T-cell (primary cell): ENCODE data around the gene RNF212. TPM values are rescaled to one million over a fixed set of nuclear protein-coding genes. Genes with fewer than 3 reads are reported as not detected.

ENCODE experiments used
- ATAC-seq, 4 experiments: fragments of 200-7000 bp in 3 of 4; fragments of 150-1000 bp in 1 of 4; cut with Tn5 transposase; replicated peaks in 1 of 4; 1 replicate in 3 of 4; 2 replicates in 1 of 4; pipeline ENCODE4 v1.10.0; 2021; ENCODE audit warnings: moderate library complexity in 3 of 4, mild to moderate bottlenecking in 2 of 4, moderate number of reproducible peaks in 1 of 4
- CTCF ChIA-PET, 2 donors: fragments of 300-600 bp; sonication (Branson Sonifier 250); formaldehyde crosslinking; loops; one replicate each; lab custom pipeline; 2022; ENCODE audit warnings: antibody characterized with exemption in 2 of 2; lab: Charles Lee
- POLR2A ChIA-PET, 2 donors: fragments of 300-600 bp; sonication (Branson Sonifier 250); formaldehyde crosslinking; loops; one replicate each; lab custom pipeline; 2022; ENCODE audit warnings: antibody characterized with exemption in 2 of 2; lab: Charles Lee
- DNase-seq, 35 experiments: peaks; one replicate each; pipeline versions ENCODE4 v3.0.0 to v3.0.0-alpha.2; 2013 to 2023
- H3K27ac ChIP-seq: one replicate; pipeline ENCODE4 v1.5.1; 2013; ENCODE audit warnings: low read length
- H3K27me3 ChIP-seq, 2 experiments: replicated peaks in 1 of 2; 1 replicate in 1 of 2; 2 replicates in 1 of 2; pipeline versions ENCODE4 v1.6.1 to v1.7.0; 2013; ENCODE audit warnings: low read length in 1 of 2, mixed read lengths in 1 of 2; ENCODE audit not compliant: control insufficient read depth in 2 of 2, insufficient read depth in 2 of 2; ENCODE audit errors: extremely low read depth in 1 of 2
- H3K36me3 ChIP-seq, 2 donors: 1 replicate in 1 of 2; 2 replicates in 1 of 2; pipeline versions ENCODE4 v1.6.1 to v1.7.0; 2013; ENCODE audit warnings: low read length in 1 of 2; ENCODE audit not compliant: control insufficient read depth in 2 of 2, insufficient read depth in 1 of 2; ENCODE audit errors: extremely low read depth in 1 of 2
- H3K4me1 ChIP-seq, 2 experiments: 1 replicate in 1 of 2; 2 replicates in 1 of 2; pipeline versions ENCODE4 v1.6.1 to v1.7.0; 2013; ENCODE audit warnings: low read length in 2 of 2, mixed read lengths in 1 of 2; ENCODE audit not compliant: insufficient read depth in 2 of 2, control insufficient read depth in 1 of 2; ENCODE audit errors: extremely low read depth in 1 of 2
- H3K4me3 ChIP-seq, 2 donors: 1 replicate in 1 of 2; 2 replicates in 1 of 2; pipeline versions ENCODE4 v1.5.1 to v1.7.0; 2013; ENCODE audit warnings: mild to moderate bottlenecking in 2 of 2, low read length in 1 of 2, moderate library complexity in 1 of 2; ENCODE audit not compliant: control insufficient read depth in 1 of 2; ENCODE audit errors: extremely low read depth in 1 of 2
- H3K9me3 ChIP-seq: 2 replicates; pipeline ENCODE4 v1.7.0; 2013
- H3K27ac Mint-ChIP-seq, 2 donors: one replicate each; pipeline ENCODE4 v1.8.0; 2020 to 2021; ENCODE audit warnings: mild to moderate bottlenecking in 2 of 2, mixed read lengths in 2 of 2
- H3K27me3 Mint-ChIP-seq, 2 donors: one replicate each; pipeline ENCODE4 v1.8.0; 2021 to 2022; ENCODE audit warnings: mixed read lengths in 2 of 2
- H3K36me3 Mint-ChIP-seq: one replicate; pipeline ENCODE4 v1.8.0; 2021; ENCODE audit warnings: mixed read lengths
- H3K4me1 Mint-ChIP-seq, 3 donors: one replicate each; pipeline ENCODE4 v1.8.0; 2020 to 2022; ENCODE audit warnings: mixed read lengths in 3 of 3, mild to moderate bottlenecking in 1 of 3
- H3K4me3 Mint-ChIP-seq, 3 donors: one replicate each; pipeline ENCODE4 v1.8.0; 2020 to 2022; ENCODE audit warnings: mild to moderate bottlenecking in 3 of 3, mixed read lengths in 3 of 3, moderate library complexity in 3 of 3
- H3K9me3 Mint-ChIP-seq, 3 donors: one replicate each; pipeline ENCODE4 v1.8.0; 2020 to 2022; ENCODE audit warnings: mixed read lengths in 3 of 3
- WGBS: methylation state at CpG from one replicate; pipeline ENCODE4 v1.1.5; 2013; ENCODE audit warnings: missing lambda C conversion rate; ENCODE audit not compliant: insufficient coverage; 5-methylcytosine and 5-hydroxymethylcytosine counted together
- total RNA-seq, 35 experiments: library from RNA in 6 of 35; stranded (reverse) in 6 of 35; fragments of 120-200 nt in 1 of 35; gene quantifications; one replicate each; pipeline versions ENCODE4 v1.2.1 to v1.2.4 and lab custom pipeline; 2013 to 2026

The RNF212 gene
- total RNA-seq, 5 donors from 2014 or later (not counting 1 experiment from before 2014, with no cell fraction given), result 3.0 to 5.3 (median 3.9) TPM

DNA sequence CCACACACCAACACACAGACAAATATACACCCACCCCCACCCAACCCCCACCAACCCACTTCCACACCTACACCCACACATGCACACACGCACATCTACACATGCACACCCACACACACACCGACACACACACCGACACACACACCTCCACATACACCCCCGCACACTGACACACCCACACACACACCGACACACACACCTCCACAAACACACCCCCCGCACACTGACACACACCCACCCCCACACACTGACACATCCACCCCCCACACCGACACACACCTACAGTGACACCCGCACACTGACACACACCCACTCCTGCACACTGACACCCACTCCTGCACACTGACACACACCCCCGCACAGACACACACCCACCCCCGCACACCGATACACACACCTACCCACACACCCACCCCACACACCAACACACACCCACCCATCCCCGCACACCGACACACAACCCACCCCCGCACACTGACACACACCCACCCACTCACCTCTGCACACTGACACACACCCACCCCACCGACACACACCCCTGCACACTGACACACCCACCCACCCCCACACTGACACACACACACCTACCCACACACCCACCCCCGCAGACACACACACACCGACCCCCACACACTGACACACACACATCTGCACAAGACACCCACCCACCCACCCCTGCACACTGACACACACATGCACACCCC is 70.9 kb downstream of the RNF212 start:
- Histone ChIP-seq H3K4me1 (peaks cover 0 to 2% of the 10 kb centered on the region in 2 experiments), H3K4me3 (no peak overlapping the region), H3K9me3 (no peaks in the 10 kb centered on the region), H3K27me3 (peaks cover 0 to 45% of the 10 kb centered on the region in 2 experiments), H3K36me3 (no peaks in the 10 kb centered on the region), H3K27ac (no peak overlapping the region)
- ChIA-PET CTCF (no interaction called here), POLR2A (no interaction called here)
- DNase-seq (no peak), ATAC-seq (no peak)
- Mint-ChIP-seq H3K4me1 (peaks cover 2 to 6% (median 3%) of the 10 kb centered on the region in 3 donors), H3K4me3 (no peak overlapping the region), H3K27me3 (peaks cover 20% of the 10 kb centered on the region in 2 donors), H3K27ac (no peak overlapping the region), H3K36me3 (no peaks in the 10 kb centered on the region), H3K9me3 (no peaks in the 10 kb centered on the region)
- 81% methylated on average over 10 of the region's 17 CpGs for WGBS

DNA sequence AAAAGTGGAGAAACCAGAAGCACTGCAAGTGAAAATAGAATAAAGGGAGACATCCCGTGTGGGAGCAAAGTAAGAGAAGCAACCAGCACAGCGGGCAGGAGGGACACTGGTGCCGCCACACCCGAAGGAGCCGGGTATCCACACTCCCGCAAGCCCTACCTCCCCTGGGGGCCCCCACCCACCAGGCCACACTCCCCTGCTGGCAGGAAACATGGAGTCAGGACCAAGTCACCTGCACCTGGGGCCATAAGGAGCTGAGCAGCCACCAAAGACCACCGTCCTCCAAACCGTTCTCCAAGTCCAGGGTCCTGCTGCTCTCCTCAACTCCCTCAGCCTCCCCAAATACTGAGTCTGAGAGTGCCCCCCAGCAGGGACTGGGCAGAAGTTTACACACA is 71.4 kb downstream of the RNF212 start:
- ChIA-PET CTCF (no interaction called here), POLR2A (no interaction called here)
- Histone ChIP-seq H3K27me3 (peaks cover 0 to 40% of the 10 kb centered on the region in 2 experiments), H3K4me3 (no peak overlapping the region), H3K9me3 (no peaks in the 10 kb centered on the region), H3K27ac (no peak overlapping the region), H3K4me1 (peaks cover 0 to 2% of the 10 kb centered on the region in 2 experiments), H3K36me3 (no peaks in the 10 kb centered on the region)
- peaks cover 16 to 18% of the 10 kb centered on the region in 2 donors for H3K27me3 Mint-ChIP-seq
- no peaks in the 10 kb centered on the region for H3K36me3 Mint-ChIP-seq
- no peak for ATAC-seq
- H3K9me3 Mint-ChIP-seq, result no peaks in the 10 kb centered on the region
- peak overlapping the region in 1 of 3 donors; percentile 30 for H3K4me3 Mint-ChIP-seq
- no peak overlapping the region for H3K27ac Mint-ChIP-seq
- no peak for DNase-seq
- H3K4me1 Mint-ChIP-seq, result peaks cover 0 to 5% (median 2%) of the 10 kb centered on the region in 3 donors
- 100% methylated on average over 3 of the region's 8 CpGs for WGBS

DNA sequence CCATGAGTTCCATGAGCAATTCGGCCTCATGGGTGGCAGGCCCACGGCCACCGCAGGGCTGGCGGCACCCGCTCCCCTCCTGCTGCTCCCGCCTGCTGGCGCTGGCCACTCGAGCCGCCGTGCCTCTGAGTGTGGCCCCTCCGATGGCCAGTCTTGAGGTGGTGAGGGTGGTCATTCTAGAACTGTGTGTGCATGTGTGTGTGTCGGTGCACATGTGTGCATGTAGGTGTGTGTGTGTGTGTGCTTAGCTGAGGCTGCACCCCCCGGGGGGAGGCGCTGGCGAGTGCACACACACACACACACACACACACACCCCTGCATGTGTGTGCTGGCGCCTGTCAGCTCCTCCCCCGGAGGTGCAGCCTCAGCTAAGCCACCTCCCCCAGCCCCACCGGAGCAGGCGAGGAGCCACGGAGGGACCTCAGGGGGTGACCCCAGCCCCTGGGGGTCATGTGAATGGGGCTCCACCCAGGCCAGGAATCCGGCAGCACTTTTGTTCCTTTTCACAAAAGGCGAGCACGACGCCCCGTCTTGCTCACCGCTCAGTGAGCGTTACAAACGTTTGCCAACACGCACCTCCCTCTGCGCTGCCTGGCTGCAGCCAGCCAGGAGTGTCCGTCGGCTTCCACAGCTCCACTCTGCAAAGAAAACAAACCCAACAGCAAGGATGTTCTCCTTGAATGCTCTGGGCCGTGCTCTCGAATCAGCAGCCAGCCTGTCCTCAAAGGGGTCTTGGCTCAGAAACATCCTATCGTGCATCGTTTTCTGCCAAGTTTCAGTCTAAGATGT is 72.0 kb downstream of the RNF212 start:
- DNase-seq (no peak), ATAC-seq (no peak)
- WGBS, result 79% methylated on average over 28 of the region's 36 CpGs
- Mint-ChIP-seq H3K4me1 (peaks cover 0 to 3% (median 0%) of the 10 kb centered on the region in 3 donors), H3K9me3 (no peaks in the 10 kb centered on the region), H3K36me3 (no peaks in the 10 kb centered on the region), H3K4me3 (peak overlapping the region in 1 of 3 donors; percentile 30), H3K27me3 (peaks cover 13 to 15% of the 10 kb centered on the region in 2 donors), H3K27ac (no peak overlapping the region)
- H3K27me3 ChIP-seq, result peaks cover 0 to 34% of the 10 kb centered on the region in 2 experiments
- H3K27ac ChIP-seq, result no peak overlapping the region
- ChIA-PET POLR2A (no interaction called here), CTCF (no interaction called here)
- H3K36me3 ChIP-seq, result no peaks in the 10 kb centered on the region
- no peak overlapping the region for H3K4me3 ChIP-seq
- no peaks in the 10 kb centered on the region for H3K9me3 ChIP-seq
- H3K4me1 ChIP-seq, result peaks cover 0 to 2% of the 10 kb centered on the region in 2 experiments

DNA sequence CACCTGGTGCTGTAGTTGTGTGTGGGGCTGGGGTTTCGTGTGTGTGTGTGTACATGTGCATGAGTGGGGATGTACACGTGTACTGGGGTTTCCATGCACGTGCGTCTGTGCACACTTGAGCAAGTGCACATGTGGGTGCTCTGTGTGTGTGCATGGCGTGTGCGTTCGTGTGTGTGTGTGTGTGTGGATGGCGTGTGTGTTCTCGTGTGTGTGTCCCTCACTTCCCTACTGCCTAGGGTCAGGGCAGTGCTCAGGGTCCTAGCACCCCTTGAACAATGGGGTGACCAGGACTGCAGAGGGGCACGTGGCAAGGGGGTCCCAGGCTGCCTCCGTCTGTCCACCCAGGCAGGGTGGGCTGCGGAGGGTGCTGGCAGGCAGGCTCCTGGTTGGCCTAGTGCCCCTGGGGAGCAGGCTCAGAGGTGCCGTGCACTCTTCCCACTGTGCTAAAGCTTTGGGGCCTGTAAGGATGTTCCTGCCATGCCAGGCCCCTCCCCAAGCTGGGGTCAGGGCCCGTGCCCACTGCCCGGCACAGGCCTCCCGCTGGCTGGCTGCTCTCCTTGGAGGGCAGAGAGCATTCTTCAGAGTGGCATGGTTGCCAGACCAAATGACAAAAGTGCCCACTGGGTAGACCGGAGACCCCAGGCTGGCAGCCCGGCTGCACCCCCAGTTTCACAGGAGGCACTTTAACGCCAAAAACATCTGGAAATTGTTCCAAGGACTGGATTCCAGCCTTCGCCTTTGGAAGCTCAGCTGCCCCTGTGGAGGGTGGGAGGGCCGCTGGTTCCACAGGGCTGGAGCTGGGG is 72.8 kb downstream of the RNF212 start:
- Histone ChIP-seq H3K36me3 (no peaks in the 10 kb centered on the region), H3K4me3 (no peak overlapping the region), H3K4me1 (peaks cover 0 to 2% of the 10 kb centered on the region in 2 experiments), H3K27me3 (peaks cover 0 to 37% of the 10 kb centered on the region in 2 experiments), H3K9me3 (no peaks in the 10 kb centered on the region), H3K27ac (no peak overlapping the region)
- POLR2A ChIA-PET, result no interaction called here
- CTCF ChIA-PET, result no interaction called here
- H3K9me3 Mint-ChIP-seq, result no peaks in the 10 kb centered on the region
- ATAC-seq (no peak), DNase-seq (no peak)
- H3K36me3 Mint-ChIP-seq, result no peaks in the 10 kb centered on the region
- peaks cover 13 to 14% of the 10 kb centered on the region in 2 donors for H3K27me3 Mint-ChIP-seq
- WGBS, result 86% methylated on average over 19 of the region's 21 CpGs
- no peak overlapping the region for H3K4me3 Mint-ChIP-seq
- no peak overlapping the region for H3K27ac Mint-ChIP-seq
- peaks cover 0 to 3% (median 0%) of the 10 kb centered on the region in 3 donors for H3K4me1 Mint-ChIP-seq

DNA sequence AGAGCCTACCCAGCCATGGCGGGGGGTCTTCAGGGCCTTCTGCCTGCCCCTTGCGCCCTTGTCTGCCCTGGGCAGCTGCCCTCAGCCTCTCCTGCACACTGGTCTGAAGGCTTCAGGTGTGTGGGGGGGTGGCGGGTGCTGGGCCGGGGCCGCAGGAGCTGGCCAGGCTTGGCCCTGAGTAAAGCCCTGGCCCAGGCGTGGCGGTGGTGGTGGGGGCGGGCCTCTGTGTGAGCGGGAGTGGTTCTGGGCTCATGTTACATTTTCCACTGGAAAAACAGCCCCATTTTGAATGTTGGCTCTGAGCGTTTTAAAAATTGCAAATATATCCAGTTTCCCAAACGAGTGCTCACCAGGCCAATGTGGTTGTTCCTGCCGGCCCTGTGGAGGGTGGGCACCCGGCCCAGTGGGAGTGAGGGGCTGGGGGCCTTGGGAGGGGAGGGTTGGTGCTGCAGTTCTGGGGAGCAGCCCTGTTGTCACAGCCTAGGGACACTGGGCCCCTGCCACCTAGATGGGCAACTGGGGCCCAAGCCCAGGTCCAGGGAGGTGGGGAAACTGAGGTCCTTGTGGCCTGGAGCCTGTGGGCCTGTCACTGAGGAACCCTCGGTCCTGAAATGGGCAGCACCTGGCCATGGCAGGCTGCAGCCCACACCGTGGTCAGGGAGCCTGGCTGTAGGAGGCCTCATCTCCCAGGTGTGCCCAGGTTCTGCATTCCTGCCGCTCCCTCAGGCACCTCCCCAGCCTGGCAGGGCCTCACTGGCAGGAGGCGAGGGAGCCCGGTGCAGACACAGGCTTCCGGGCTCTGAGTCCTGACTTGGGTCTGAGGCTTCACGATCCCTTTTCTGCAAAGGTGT is 73.6 kb downstream of the RNF212 start:
- Mint-ChIP-seq H3K4me3 (no peak overlapping the region), H3K4me1 (peaks cover 0 to 3% (median 0%) of the 10 kb centered on the region in 3 donors), H3K27me3 (peaks cover 6% of the 10 kb centered on the region in 2 donors), H3K36me3 (no peaks in the 10 kb centered on the region), H3K9me3 (no peaks in the 10 kb centered on the region), H3K27ac (no peak overlapping the region)
- ATAC-seq, result no peak
- DNase-seq, result no peak
- Histone ChIP-seq H3K27ac (no peak overlapping the region), H3K9me3 (no peaks in the 10 kb centered on the region), H3K27me3 (peaks cover 0 to 32% of the 10 kb centered on the region in 2 experiments), H3K4me3 (no peak overlapping the region), H3K4me1 (peaks cover 0 to 2% of the 10 kb centered on the region in 2 experiments), H3K36me3 (no peaks in the 10 kb centered on the region)
- ChIA-PET CTCF (no interaction called here), POLR2A (no interaction called here)
- WGBS, result 84% methylated on average over 18 of the region's 20 CpGs
